ENCODE results near the gene OCA2.
"Not testable (repeated sequence)": the region's sequence is repeated elsewhere in the genome, so short reads cannot be mapped to it uniquely, and the experiment has no call there.

OCA2 gene

GRCh38 chr15:28125673-28126651 lies 26.8 kb upstream of the OCA2 start:
- Mint-ChIP-seq H3K9me3 (no peaks in the 10 kb centered on the region), H3K4me1 (peaks cover 3% of the 10 kb centered on the region), H3K4me3 (no peak overlapping the region), H3K27me3 (no peaks in the 10 kb centered on the region), H3K36me3 (peaks cover 4% of the 10 kb centered on the region), H3K27ac (no peak overlapping the region)

- Mint-ChIP-seq H3K9me3 (no peaks in the 10 kb centered on the region), H3K27me3 (no peaks in the 10 kb centered on the region), H3K4me3 (no peak overlapping the region), H3K27ac (no peak overlapping the region), H3K36me3 (peaks cover 4% of the 10 kb centered on the region), H3K4me1 (peaks cover 3% of the 10 kb centered on the region)
These were observed 25.7 kb upstream of the OCA2 start for GRCh38 chr15:28124841-28125240.

- no peaks in the 10 kb centered on the region for H3K27me3 Mint-ChIP-seq
- no peaks in the 10 kb centered on the region for H3K9me3 Mint-ChIP-seq
- peaks cover 4% of the 10 kb centered on the region for H3K36me3 Mint-ChIP-seq
- peaks cover 3% of the 10 kb centered on the region for H3K4me1 Mint-ChIP-seq
- H3K27ac Mint-ChIP-seq = no peak overlapping the region
- no peak overlapping the region for H3K4me3 Mint-ChIP-seq
These were observed 24.4 kb upstream of the OCA2 start for GRCh38 chr15:28123408-28124023.

- H3K27ac Mint-ChIP-seq = no peak overlapping the region
- no peaks in the 10 kb centered on the region for H3K9me3 Mint-ChIP-seq
- H3K4me1 Mint-ChIP-seq = peaks cover 3% of the 10 kb centered on the region
- no peak overlapping the region for H3K4me3 Mint-ChIP-seq
- H3K36me3 Mint-ChIP-seq = peaks cover 5% of the 10 kb centered on the region
- no peaks in the 10 kb centered on the region for H3K27me3 Mint-ChIP-seq
These were observed 23.2 kb upstream of the OCA2 start for GRCh38 chr15:28122038-28122949.

- not testable (repeated sequence) for H3K27me3 Mint-ChIP-seq, H3K4me3 Mint-ChIP-seq, H3K4me1 Mint-ChIP-seq, H3K27ac Mint-ChIP-seq, H3K9me3 Mint-ChIP-seq, H3K36me3 Mint-ChIP-seq
These were observed 22.5 kb upstream of the OCA2 start for GRCh38 chr15:28121577-28121976.

- Mint-ChIP-seq H3K27ac (no peak overlapping the region), H3K9me3 (no peaks in the 10 kb centered on the region), H3K4me3 (no peak overlapping the region), H3K4me1 (no peaks in the 10 kb centered on the region), H3K36me3 (peaks cover 7% of the 10 kb centered on the region), H3K27me3 (no peaks in the 10 kb centered on the region)
These were observed 21.2 kb upstream of the OCA2 start for GRCh38 chr15:28120359-28120640.

DNA sequence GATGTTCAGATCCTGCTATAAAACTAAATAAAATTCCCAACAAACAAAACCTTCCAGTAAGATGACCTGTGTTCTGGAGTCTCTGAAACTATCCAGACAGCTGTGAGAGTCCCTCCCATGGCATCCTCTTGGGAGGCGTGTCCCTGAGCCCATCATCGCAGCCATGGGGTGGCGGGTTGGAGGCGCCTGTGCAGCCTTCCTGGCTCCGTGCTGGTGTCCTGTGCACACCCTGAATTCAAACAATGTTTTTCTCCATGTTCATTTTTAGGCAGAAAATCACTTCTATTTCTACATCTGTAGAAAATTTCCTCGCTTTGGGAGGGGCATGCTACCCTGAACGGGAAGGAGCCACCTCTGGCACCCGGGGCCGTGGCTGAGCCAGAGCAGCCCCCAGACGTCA lies 19.4 kb upstream of the OCA2 start:
- H3K4me1 Mint-ChIP-seq = no peaks in the 10 kb centered on the region
- no peak overlapping the region for H3K27ac Mint-ChIP-seq
- no peaks in the 10 kb centered on the region for H3K9me3 Mint-ChIP-seq
- no peak overlapping the region for H3K4me3 Mint-ChIP-seq
- peaks cover 7% of the 10 kb centered on the region for H3K36me3 Mint-ChIP-seq
- no peaks in the 10 kb centered on the region for H3K27me3 Mint-ChIP-seq

DNA sequence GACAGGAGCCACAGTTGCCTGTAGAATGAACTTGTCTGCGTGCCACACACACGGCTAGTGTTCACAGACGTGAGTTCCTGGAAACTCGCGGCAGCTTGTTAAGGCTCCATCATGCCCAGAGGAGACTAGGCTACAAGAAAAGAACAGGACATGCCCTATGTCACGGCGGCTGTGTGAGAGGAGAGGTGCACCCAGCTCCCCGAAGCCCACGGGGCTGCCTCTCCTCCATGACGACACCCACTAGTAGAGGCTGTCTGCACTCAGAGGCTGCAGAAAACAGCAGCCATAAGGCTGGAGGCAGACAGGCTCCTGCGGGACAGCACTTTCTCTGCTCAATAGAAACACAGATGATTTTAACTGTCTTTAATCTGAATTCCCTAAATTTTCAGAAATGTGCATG lies 19.0 kb upstream of the OCA2 start:
- Mint-ChIP-seq H3K9me3 (no peaks in the 10 kb centered on the region), H3K27ac (no peak overlapping the region), H3K36me3 (peaks cover 6% of the 10 kb centered on the region), H3K27me3 (no peaks in the 10 kb centered on the region), H3K4me1 (no peaks in the 10 kb centered on the region), H3K4me3 (no peak overlapping the region)

GRCh38 chr15:28117432-28117990 lies 18.4 kb upstream of the OCA2 start:
- H3K4me1 Mint-ChIP-seq = no peaks in the 10 kb centered on the region
- no peak overlapping the region for H3K4me3 Mint-ChIP-seq
- H3K27ac Mint-ChIP-seq = no peak overlapping the region
- no peaks in the 10 kb centered on the region for H3K27me3 Mint-ChIP-seq
- peaks cover 8% of the 10 kb centered on the region for H3K36me3 Mint-ChIP-seq
- H3K9me3 Mint-ChIP-seq = no peaks in the 10 kb centered on the region

DNA sequence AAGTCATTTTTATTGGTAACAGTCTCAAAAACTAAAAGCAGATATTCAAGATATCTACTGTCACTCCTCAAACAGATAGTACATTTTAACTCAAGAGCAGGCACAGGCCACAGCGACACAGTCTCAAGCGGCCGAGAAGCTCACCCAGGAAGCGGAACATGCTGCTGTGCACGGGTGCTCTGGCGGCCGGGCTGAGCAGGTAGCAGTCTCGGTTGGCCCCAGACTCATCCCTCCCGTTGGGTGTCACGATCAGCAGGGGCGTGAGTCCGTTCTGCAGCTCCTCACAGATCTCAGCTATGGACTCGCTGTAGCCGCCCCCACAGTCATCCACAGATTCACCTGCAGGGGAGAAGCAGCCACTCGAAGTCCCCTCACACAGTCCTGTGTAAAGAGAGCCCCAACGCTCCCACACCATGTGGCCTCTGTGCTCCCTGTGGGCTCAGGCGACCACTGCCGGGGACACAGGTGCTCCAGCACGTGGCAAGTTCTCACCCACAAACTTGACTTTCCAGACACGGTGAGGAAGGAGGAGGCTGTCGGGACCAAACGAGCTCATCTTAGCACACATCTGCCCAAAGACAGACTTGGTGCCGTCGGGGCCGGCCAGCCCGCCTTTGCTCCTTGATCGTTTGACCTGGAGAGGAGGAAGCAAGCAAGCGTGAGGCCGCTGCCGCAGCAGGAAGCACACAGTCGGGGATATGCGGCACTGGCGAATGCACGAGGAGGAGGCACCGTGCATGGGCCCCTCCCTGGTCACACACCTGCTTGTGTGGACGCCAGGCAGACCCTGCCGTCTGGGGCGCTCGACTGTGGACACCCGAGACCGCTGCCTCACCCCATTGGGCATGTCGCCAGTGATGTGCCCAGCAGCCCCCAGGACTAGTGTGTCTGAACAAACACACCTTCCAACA lies 17.7 kb upstream of the OCA2 start:
- no peaks in the 10 kb centered on the region for H3K9me3 Mint-ChIP-seq
- H3K27me3 Mint-ChIP-seq = no peaks in the 10 kb centered on the region
- no peak overlapping the region for H3K27ac Mint-ChIP-seq
- peaks cover 12% of the 10 kb centered on the region for H3K36me3 Mint-ChIP-seq
- H3K4me1 Mint-ChIP-seq = no peaks in the 10 kb centered on the region
- no peak overlapping the region for H3K4me3 Mint-ChIP-seq

GRCh38 chr15:28115871-28116270 lies 16.8 kb upstream of the OCA2 start:
- no peak overlapping the region for H3K27ac Mint-ChIP-seq
- H3K4me3 Mint-ChIP-seq = no peak overlapping the region
- no peaks in the 10 kb centered on the region for H3K4me1 Mint-ChIP-seq
- peaks cover 14% of the 10 kb centered on the region for H3K36me3 Mint-ChIP-seq
- no peaks in the 10 kb centered on the region for H3K9me3 Mint-ChIP-seq
- H3K27me3 Mint-ChIP-seq = no peaks in the 10 kb centered on the region

- Mint-ChIP-seq H3K27ac (no peak overlapping the region), H3K36me3 (peaks cover 14% of the 10 kb centered on the region), H3K4me1 (no peaks in the 10 kb centered on the region), H3K9me3 (no peaks in the 10 kb centered on the region), H3K27me3 (no peaks in the 10 kb centered on the region), H3K4me3 (no peak overlapping the region)
These were observed 15.9 kb upstream of the OCA2 start for GRCh38 chr15:28114721-28115622.

DNA sequence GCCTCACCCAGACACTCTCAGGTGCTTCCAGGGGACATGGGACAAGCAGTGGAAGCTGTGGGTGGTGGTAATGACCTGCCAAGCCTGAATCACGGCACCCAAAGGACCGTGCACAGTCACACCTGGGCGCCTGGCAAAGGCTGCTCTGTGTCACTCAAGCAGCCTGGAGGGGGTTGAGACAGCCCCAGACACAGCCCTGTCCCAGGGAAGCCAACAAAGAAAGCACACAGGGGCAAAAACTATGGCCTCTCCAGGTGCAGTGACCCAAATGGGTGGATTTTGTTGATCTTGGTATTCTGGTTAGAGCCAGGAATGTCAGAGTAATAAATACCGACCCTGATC lies 15.0 kb upstream of the OCA2 start:
- Mint-ChIP-seq H3K36me3 (peaks cover 14% of the 10 kb centered on the region), H3K4me1 (no peaks in the 10 kb centered on the region), H3K9me3 (no peaks in the 10 kb centered on the region), H3K27me3 (no peaks in the 10 kb centered on the region), H3K4me3 (no peak overlapping the region), H3K27ac (no peak overlapping the region)

Data from activated naive CD4-positive, alpha-beta T cell treated with anti-CD3 and anti-CD28 coated beads, Interleukin-2, amount 50 U/mL, for 24 hours (primary cell).